Kasumi-1 (cell line): ENCODE measurements around the gene CD44.

Source experiments
- DNase-seq, 2 experiments: peaks; one replicate each; lab custom pipeline; 2025; lab: John Stamatoyannopoulos, UW

The CD44 gene

GRCh38 chr11:35237860-35238715 is 99.1 kb downstream of the CD44 start:
- DNase-seq, result peak; percentile 66 to 81

- no peak for DNase-seq
Observed at GRCh38 chr11:35238882-35239281, 99.9 kb downstream of the CD44 start.

- peak in 1 of 2 experiments; percentile 30 for DNase-seq
Observed at GRCh38 chr11:35239471-35240075, 100.6 kb downstream of the CD44 start.

GRCh38 chr11:35241083-35241482 is 102.1 kb downstream of the CD44 start:
- DNase-seq, result no peak

GRCh38 chr11:35241531-35241930 is 102.6 kb downstream of the CD44 start:
- DNase-seq, result no peak

- peak in 1 of 2 experiments; percentile 1 for DNase-seq
Observed at GRCh38 chr11:35242412-35243242, 103.7 kb downstream of the CD44 start.

GRCh38 chr11:35243774-35244173 is 104.8 kb downstream of the CD44 start:
- DNase-seq, result no peak

- no peak for DNase-seq
Observed at GRCh38 chr11:35245056-35245455, 106.1 kb downstream of the CD44 start.

GRCh38 chr11:35245786-35246185 is 106.8 kb downstream of the CD44 start:
- DNase-seq, result no peak

GRCh38 chr11:35246745-35247144 is 107.8 kb downstream of the CD44 start:
- no peak for DNase-seq

- DNase-seq, result no peak
Observed at GRCh38 chr11:35247428-35247827, 108.5 kb downstream of the CD44 start.

GRCh38 chr11:35247863-35248262 is 108.9 kb downstream of the CD44 start:
- no peak for DNase-seq

GRCh38 chr11:35248558-35249323 is 109.8 kb downstream of the CD44 start:
- DNase-seq, result no peak

- DNase-seq, result no peak
Observed at GRCh38 chr11:35250192-35250591, 111.2 kb downstream of the CD44 start.

- DNase-seq, result peak; percentile 42 to 53
Observed at GRCh38 chr11:35250621-35251020, 111.7 kb downstream of the CD44 start.

GRCh38 chr11:35253237-35253636 is 114.3 kb downstream of the CD44 start:
- no peak for DNase-seq

- no peak for DNase-seq
Observed at GRCh38 chr11:35255514-35255913, 116.5 kb downstream of the CD44 start.

- no peak for DNase-seq
Observed at GRCh38 chr11:35256296-35256695, 117.3 kb downstream of the CD44 start.

- no peak for DNase-seq
Observed at GRCh38 chr11:35257281-35257680, 118.3 kb downstream of the CD44 start.

- DNase-seq, result no peak
Observed at GRCh38 chr11:35259529-35259928, 120.6 kb downstream of the CD44 start.

- DNase-seq, result no peak
Observed at GRCh38 chr11:35260342-35260985, 121.5 kb downstream of the CD44 start.
